CD14-positive monocyte (primary cell): ENCODE data around the gene WNT5B. TPM values are rescaled to one million over a fixed set of nuclear protein-coding genes. Genes with fewer than 3 reads are reported as not detected.

ENCODE experiments used
- DNase-seq, 3 donors: peaks; one replicate each; pipeline ENCODE4 v3.0.0-alpha.2; 2011 to 2022
- H2AFZ ChIP-seq: 2 replicates; pipeline ENCODE4 v1.6.0; 2012; ENCODE audit warnings: mild to moderate bottlenecking, low read depth, low read length, inconsistent platforms; ENCODE audit not compliant: insufficient read depth, poor library complexity, severe bottlenecking
- H3K27ac ChIP-seq, 2 donors: 1 replicate in 1 of 2; 2 replicates in 1 of 2; pipeline ENCODE4 v1.5.1; 2012 to 2013; ENCODE audit warnings: low read length in 2 of 2, control low read depth in 1 of 2, inconsistent platforms in 1 of 2, low read depth in 1 of 2, mild to moderate bottlenecking in 1 of 2
- H3K27me3 ChIP-seq, 2 donors: one replicate each; pipeline versions ENCODE4 v1.6.0 to v1.6.1; 2011 to 2013; ENCODE audit warnings: low read length in 2 of 2; ENCODE audit not compliant: control insufficient read depth in 2 of 2, insufficient read depth in 2 of 2
- H3K36me3 ChIP-seq, 2 donors: replicated peaks in 1 of 2; 1 replicate in 1 of 2; 2 replicates in 1 of 2; pipeline versions ENCODE4 v1.5.1 to v1.6.1; 2012 to 2013; ENCODE audit warnings: low read length in 2 of 2, control low read depth in 1 of 2, inconsistent platforms in 1 of 2, mild to moderate bottlenecking in 1 of 2; ENCODE audit not compliant: insufficient read depth in 2 of 2, control insufficient read depth in 1 of 2
- H3K4me1 ChIP-seq, 2 donors: 1 replicate in 1 of 2; 2 replicates in 1 of 2; pipeline versions ENCODE4 v1.5.1 to v1.6.1; 2012 to 2013; ENCODE audit warnings: low read length in 2 of 2, control low read depth in 1 of 2, inconsistent platforms in 1 of 2, mild to moderate bottlenecking in 1 of 2, moderate library complexity in 1 of 2; ENCODE audit not compliant: insufficient read depth in 2 of 2, control insufficient read depth in 1 of 2
- H3K4me2 ChIP-seq: replicated peaks from 2 replicates; pipeline ENCODE3; 2012; ENCODE audit warnings: low read length, moderate library complexity, mild to moderate bottlenecking; ENCODE audit not compliant: poor library complexity, severe bottlenecking; ENCODE audit errors: extremely low read depth
- H3K4me3 ChIP-seq, 3 experiments: fragments of 200-600 bp in 1 of 3; sonication (generic) in 1 of 3; replicated peaks in 1 of 3; 1 replicate in 2 of 3; 2 replicates in 1 of 3; pipeline ENCODE4 v1.5.1; 2011 to 2013; ENCODE audit warnings: low read length in 3 of 3, mild to moderate bottlenecking in 3 of 3, control low read depth in 2 of 3, low read depth in 2 of 3, inconsistent platforms in 1 of 3, moderate library complexity in 1 of 3
- H3K79me2 ChIP-seq: 2 replicates; pipeline ENCODE4 v1.6.0; 2012; ENCODE audit warnings: mild to moderate bottlenecking, control low read depth, inconsistent platforms, low read length, moderate library complexity; ENCODE audit not compliant: insufficient read depth
- H3K9ac ChIP-seq: 2 replicates; pipeline ENCODE4 v1.6.0; 2017; ENCODE audit warnings: low read length, mild to moderate bottlenecking; ENCODE audit not compliant: insufficient read depth, poor library complexity, severe bottlenecking
- H3K9me3 ChIP-seq, 2 donors: replicated peaks in 1 of 2; 1 replicate in 1 of 2; 2 replicates in 1 of 2; pipeline versions ENCODE4 v1.5.1 to v1.6.1; 2012 to 2013; ENCODE audit warnings: low read length in 2 of 2, control low read depth in 1 of 2; ENCODE audit not compliant: control insufficient read depth in 1 of 2, insufficient read depth in 1 of 2
- H4K20me1 ChIP-seq: 2 replicates; pipeline ENCODE4 v1.6.0; 2012; ENCODE audit warnings: mild to moderate bottlenecking, low read length, control low read depth, moderate library complexity; ENCODE audit not compliant: insufficient read depth
- H3K27ac Mint-ChIP-seq, 7 donors: one replicate each; pipeline ENCODE4 v1.8.0; 2020; ENCODE audit warnings: mild to moderate bottlenecking in 7 of 7, mixed read lengths in 7 of 7, moderate library complexity in 6 of 7, inconsistent platforms in 2 of 7
- H3K27me3 Mint-ChIP-seq, 3 donors: one replicate each; pipeline ENCODE4 v1.8.0; 2021 to 2022; ENCODE audit warnings: low read depth in 3 of 3, mild to moderate bottlenecking in 3 of 3, mixed read lengths in 3 of 3, moderate library complexity in 3 of 3, inconsistent platforms in 1 of 3
- H3K36me3 Mint-ChIP-seq, 2 donors: one replicate each; pipeline ENCODE4 v1.8.0; 2020; ENCODE audit warnings: mixed read lengths in 2 of 2, inconsistent platforms in 1 of 2, mild to moderate bottlenecking in 1 of 2
- H3K4me1 Mint-ChIP-seq: one replicate; pipeline ENCODE4 v1.8.0; 2020; ENCODE audit warnings: mild to moderate bottlenecking, mixed read lengths
- H3K4me3 Mint-ChIP-seq, 2 donors: one replicate each; pipeline ENCODE4 v1.8.0; 2020; ENCODE audit warnings: mild to moderate bottlenecking in 2 of 2, mixed read lengths in 2 of 2, moderate library complexity in 1 of 2
- H3K9me3 Mint-ChIP-seq, 7 donors: one replicate each; pipeline ENCODE4 v1.8.0; 2020 to 2022; ENCODE audit warnings: mixed read lengths in 7 of 7, mild to moderate bottlenecking in 6 of 7, moderate library complexity in 6 of 7, inconsistent platforms in 2 of 7
- WGBS: methylation state at CpG from one replicate; pipeline ENCODE4 v1.1.5; 2013; ENCODE audit warnings: missing lambda C conversion rate; ENCODE audit not compliant: insufficient coverage; 5-methylcytosine and 5-hydroxymethylcytosine counted together
- intact Hi-C, 2 donors: fragments of 100-400 bp; cut with micrococcal nuclease; formaldehyde crosslinking; loops; one replicate each; pipeline versions ENCODE4 v1.15.0 to v1.15.1; 2023
- polyA plus RNA-seq, 3 donors: library from polyadenylated mRNA; depleted of rRNA in 1 of 3; unstranded in 2 of 3; stranded (reverse) in 1 of 3; fragments of 300-500 nt in 2 of 3; fragments of >200 nt in 1 of 3; fragmentation: Illumina TruSeq in 2 of 3; gene quantifications; 1 replicate in 2 of 3; 2 replicates in 1 of 3; pipeline ENCODE4 v1.2.3, GENCODE V29; 2012 to 2021
- TF ChIP-seq, protein P1 (sequence below): fragments of 200-600 bp; IDR thresholded peaks from one replicate; pipeline ENCODE4 v1.8.0; 2022; ENCODE audit warnings: antibody characterized with exemption, mild to moderate bottlenecking

WNT5B gene
- polyA plus RNA-seq, 3 donors, result 2.7 to 4.1 (median 3.1) TPM

DNA sequence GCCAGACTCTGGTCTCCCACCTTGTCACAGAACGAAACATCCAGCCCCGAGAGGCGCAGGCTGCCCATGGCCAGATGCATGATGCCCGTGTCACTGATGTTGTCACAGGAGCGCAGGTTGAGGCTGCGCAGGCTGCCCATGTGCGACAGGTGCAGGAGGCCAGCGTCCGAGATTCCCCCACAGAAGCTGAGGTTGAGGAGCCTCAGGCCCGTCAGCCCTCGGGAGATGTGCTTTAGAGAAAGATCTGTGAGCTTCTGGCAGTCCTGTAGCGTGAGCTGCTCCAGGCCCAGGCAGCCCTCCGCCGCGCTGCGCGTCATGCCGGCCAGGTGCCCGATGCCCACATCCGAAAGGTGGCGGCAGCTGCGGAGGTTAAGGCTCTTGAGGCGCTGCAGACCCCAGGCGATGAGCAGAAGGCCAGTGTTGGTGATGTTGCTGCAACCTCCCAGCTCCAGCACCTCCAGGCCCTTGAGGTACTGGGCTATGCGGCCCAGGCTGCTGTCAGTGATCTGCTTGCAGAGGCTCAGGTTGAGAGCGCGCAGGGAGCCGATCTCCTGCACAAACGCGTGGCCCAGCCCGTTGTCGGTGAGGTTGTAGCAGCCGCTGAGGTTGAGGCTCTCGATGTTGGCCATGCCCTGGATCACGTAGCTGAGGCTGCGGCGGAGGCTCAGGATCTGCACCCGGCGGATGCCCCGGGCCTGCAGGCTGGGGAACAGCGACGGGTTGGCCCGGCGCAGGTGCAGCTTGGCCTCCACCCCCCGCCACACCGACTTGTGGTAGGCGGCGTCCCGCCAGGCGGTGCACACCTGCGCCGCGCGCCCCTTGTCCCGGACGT lies 35.6 kb upstream of the WNT5B start:
- Mint-ChIP-seq H3K27me3 (peaks cover 0 to 4% (median 0%) of the 10 kb centered on the region in 3 donors), H3K4me1 (peaks cover 53% of the 10 kb centered on the region), H3K36me3 (peaks cover 10 to 11% of the 10 kb centered on the region in 2 donors), H3K9me3 (no peaks in the 10 kb centered on the region), H3K27ac (peak overlapping the region in 5 of 7 donors; percentile 35 to 78 (median 63)), H3K4me3 (peak overlapping the region; percentile 82 to 93)
- 12% methylated on average over 51 of the region's 56 CpGs for WGBS
- H3K4me2 ChIP-seq, result peak overlapping the region; percentile 99
- TF ChIP-seq, protein P1, sequence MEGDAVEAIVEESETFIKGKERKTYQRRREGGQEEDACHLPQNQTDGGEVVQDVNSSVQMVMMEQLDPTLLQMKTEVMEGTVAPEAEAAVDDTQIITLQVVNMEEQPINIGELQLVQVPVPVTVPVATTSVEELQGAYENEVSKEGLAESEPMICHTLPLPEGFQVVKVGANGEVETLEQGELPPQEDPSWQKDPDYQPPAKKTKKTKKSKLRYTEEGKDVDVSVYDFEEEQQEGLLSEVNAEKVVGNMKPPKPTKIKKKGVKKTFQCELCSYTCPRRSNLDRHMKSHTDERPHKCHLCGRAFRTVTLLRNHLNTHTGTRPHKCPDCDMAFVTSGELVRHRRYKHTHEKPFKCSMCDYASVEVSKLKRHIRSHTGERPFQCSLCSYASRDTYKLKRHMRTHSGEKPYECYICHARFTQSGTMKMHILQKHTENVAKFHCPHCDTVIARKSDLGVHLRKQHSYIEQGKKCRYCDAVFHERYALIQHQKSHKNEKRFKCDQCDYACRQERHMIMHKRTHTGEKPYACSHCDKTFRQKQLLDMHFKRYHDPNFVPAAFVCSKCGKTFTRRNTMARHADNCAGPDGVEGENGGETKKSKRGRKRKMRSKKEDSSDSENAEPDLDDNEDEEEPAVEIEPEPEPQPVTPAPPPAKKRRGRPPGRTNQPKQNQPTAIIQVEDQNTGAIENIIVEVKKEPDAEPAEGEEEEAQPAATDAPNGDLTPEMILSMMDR, result no peak
- H3K27me3 ChIP-seq, result no peaks in the 10 kb centered on the region
- H3K79me2 ChIP-seq, result peaks cover 45% of the 10 kb centered on the region
- peaks cover 52% of the 10 kb centered on the region for H4K20me1 ChIP-seq
- H3K4me3 ChIP-seq, result peak overlapping the region; percentile 58 to 94 (median 79)
- no peaks in the 10 kb centered on the region for H3K9me3 ChIP-seq
- intact Hi-C loops, result no loop called here
- peak overlapping the region; percentile 85 for H2AFZ ChIP-seq
- peak in 1 of 3 donors; percentile 13 for DNase-seq
- H3K4me1 ChIP-seq, result peaks cover 37 to 51% of the 10 kb centered on the region in 2 donors
- peaks cover 0 to 8% of the 10 kb centered on the region in 2 donors for H3K36me3 ChIP-seq
- peak overlapping the region; percentile 78 for H3K9ac ChIP-seq
- peak overlapping the region; percentile 24 to 74 for H3K27ac ChIP-seq

DNA sequence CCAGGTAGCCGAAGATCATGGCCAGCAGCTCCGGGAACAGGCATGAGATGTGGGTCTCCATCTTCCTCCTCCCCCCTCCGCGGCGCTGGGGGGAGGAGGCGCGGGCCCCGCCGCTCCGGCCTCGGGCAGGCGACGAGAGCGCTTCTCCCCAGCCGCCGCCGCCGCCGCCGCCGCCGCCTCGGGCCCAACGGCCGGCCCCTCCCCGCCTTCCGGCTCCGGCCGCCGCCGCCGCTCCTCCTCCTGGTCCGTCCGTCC lies 35.1 kb upstream of the WNT5B start:
- peak overlapping the region; percentile 85 for H2AFZ ChIP-seq
- peaks cover 45% of the 10 kb centered on the region for H3K79me2 ChIP-seq
- WGBS, result under 1% methylated on average over 33 of the region's 34 CpGs
- Mint-ChIP-seq H3K27me3 (peaks cover 0 to 4% (median 0%) of the 10 kb centered on the region in 3 donors), H3K9me3 (no peaks in the 10 kb centered on the region), H3K4me1 (peaks cover 50% of the 10 kb centered on the region), H3K4me3 (peak overlapping the region; percentile 82 to 93), H3K27ac (no peak overlapping the region), H3K36me3 (peaks cover 7 to 10% of the 10 kb centered on the region in 2 donors)
- H3K27me3 ChIP-seq, result no peaks in the 10 kb centered on the region
- peaks cover 37 to 51% of the 10 kb centered on the region in 2 donors for H3K4me1 ChIP-seq
- H3K4me3 ChIP-seq, result peak overlapping the region; percentile 58 to 94 (median 79)
- H3K9ac ChIP-seq, result peak overlapping the region; percentile 78
- TF ChIP-seq, protein P1, result no peak
- peaks cover 47% of the 10 kb centered on the region for H4K20me1 ChIP-seq
- DNase-seq, result peak in 1 of 3 donors; percentile 46
- intact Hi-C loops, result no loop called here
- peaks cover 0 to 8% of the 10 kb centered on the region in 2 donors for H3K36me3 ChIP-seq
- peak overlapping the region; percentile 99 for H3K4me2 ChIP-seq
- H3K27ac ChIP-seq, result peak overlapping the region; percentile 24 to 74
- H3K9me3 ChIP-seq, result no peaks in the 10 kb centered on the region
